ENCODE results near the gene CD247. TPM values are rescaled to one million over a fixed set of nuclear protein-coding genes. Genes with fewer than 3 reads are reported as not detected.

CD247 gene
- total RNA-seq, 1 donor from 2014 or later = 9.8 TPM

DNA sequence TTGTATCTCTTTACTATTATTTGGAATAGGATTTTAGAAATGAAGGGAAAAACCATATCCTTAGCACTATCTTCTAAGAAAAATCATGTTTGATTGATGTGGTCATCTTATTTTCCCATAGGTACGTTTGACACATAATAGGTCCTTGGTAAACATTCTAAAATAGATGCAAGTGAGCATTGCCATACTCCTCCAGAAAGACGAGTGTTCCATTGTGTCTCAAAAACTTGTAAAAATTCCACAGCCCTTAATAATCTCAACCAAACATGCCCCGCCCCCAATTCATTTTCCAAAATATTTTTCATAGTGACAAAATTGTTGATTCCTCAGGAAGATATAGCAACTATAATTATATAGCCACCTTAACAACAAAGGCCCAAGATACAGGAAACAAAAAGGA, 113.4 kb downstream of the CD247 start:
- no peaks in the 10 kb centered on the region for H3K4me1 ChIP-seq
- TF ChIP-seq, protein P1, sequence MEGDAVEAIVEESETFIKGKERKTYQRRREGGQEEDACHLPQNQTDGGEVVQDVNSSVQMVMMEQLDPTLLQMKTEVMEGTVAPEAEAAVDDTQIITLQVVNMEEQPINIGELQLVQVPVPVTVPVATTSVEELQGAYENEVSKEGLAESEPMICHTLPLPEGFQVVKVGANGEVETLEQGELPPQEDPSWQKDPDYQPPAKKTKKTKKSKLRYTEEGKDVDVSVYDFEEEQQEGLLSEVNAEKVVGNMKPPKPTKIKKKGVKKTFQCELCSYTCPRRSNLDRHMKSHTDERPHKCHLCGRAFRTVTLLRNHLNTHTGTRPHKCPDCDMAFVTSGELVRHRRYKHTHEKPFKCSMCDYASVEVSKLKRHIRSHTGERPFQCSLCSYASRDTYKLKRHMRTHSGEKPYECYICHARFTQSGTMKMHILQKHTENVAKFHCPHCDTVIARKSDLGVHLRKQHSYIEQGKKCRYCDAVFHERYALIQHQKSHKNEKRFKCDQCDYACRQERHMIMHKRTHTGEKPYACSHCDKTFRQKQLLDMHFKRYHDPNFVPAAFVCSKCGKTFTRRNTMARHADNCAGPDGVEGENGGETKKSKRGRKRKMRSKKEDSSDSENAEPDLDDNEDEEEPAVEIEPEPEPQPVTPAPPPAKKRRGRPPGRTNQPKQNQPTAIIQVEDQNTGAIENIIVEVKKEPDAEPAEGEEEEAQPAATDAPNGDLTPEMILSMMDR (IDR thresholded peaks at IDR 0.05) = no peak
- TF ChIP-seq POLR2A (IDR thresholded peaks at IDR 0.05) (no peak), POLR2AphosphoS5 (IDR thresholded peaks at IDR 0.05; ENCODE audit: insufficient read depth in 1 of 2, low read depth in 1 of 2) (no peak)
- H3K27ac ChIP-seq = no peak overlapping the region
- no peaks in the 10 kb centered on the region for H3K9me3 ChIP-seq
- DNase-seq (ENCODE audit: extremely low spot score in 2 of 2) = no peak
- H3K4me3 ChIP-seq = no peak overlapping the region
- H3K27me3 ChIP-seq = no peaks in the 10 kb centered on the region
- H3K36me3 ChIP-seq = peaks cover 0 to 10% of the 10 kb centered on the region in 2 donors
- intact Hi-C loops (cut with DNase I) = no loop called here

DNA sequence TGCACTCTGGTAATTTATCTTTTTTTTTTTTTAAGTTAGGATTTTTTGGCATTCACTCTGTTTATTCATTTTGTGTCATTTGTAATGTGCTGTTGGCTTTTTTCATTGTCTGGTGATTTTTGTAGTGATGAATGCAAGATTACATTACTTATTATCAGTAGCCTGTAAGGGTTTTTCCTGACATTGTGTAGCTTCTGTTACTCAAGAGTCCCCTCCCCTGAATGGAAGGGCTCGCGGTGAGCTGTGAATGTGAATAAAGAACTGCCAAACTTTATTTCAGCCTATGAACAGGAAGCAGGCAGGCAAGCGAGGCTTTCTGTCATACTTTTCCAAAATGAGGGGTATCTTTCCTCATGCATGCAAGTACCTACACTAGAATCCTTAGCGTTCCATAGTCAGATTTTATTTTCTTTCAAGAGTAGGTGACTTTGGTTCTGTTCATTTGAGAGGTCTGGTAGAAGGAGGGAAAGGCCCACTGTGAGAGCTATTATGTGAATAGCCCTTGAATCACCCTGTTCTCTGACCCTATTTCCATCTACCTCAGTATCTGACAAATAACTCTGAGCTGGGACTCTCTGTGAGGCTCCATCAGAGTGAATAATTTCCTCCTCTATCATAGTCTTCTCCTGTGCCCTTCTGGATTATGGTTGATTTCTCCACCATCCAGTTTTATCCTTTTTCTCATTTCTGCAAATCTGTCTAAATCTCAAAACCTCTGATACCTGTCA, 114.0 kb downstream of the CD247 start:
- TF ChIP-seq, protein P1 (IDR thresholded peaks at IDR 0.05) = no peak
- TF ChIP-seq POLR2AphosphoS5 (IDR thresholded peaks at IDR 0.05; ENCODE audit: insufficient read depth in 1 of 2, low read depth in 1 of 2) = no peak
- no peak for TF ChIP-seq POLR2A (IDR thresholded peaks at IDR 0.05)
- H3K4me3 ChIP-seq = no peak overlapping the region
- intact Hi-C loops (cut with DNase I) = no loop called here
- H3K9me3 ChIP-seq = no peaks in the 10 kb centered on the region
- no peaks in the 10 kb centered on the region for H3K27me3 ChIP-seq
- no peaks in the 10 kb centered on the region for H3K4me1 ChIP-seq
- DNase-seq (ENCODE audit: extremely low spot score in 2 of 2) = no peak
- H3K36me3 ChIP-seq = peaks cover 0 to 16% of the 10 kb centered on the region in 2 donors
- no peak overlapping the region for H3K27ac ChIP-seq

DNA sequence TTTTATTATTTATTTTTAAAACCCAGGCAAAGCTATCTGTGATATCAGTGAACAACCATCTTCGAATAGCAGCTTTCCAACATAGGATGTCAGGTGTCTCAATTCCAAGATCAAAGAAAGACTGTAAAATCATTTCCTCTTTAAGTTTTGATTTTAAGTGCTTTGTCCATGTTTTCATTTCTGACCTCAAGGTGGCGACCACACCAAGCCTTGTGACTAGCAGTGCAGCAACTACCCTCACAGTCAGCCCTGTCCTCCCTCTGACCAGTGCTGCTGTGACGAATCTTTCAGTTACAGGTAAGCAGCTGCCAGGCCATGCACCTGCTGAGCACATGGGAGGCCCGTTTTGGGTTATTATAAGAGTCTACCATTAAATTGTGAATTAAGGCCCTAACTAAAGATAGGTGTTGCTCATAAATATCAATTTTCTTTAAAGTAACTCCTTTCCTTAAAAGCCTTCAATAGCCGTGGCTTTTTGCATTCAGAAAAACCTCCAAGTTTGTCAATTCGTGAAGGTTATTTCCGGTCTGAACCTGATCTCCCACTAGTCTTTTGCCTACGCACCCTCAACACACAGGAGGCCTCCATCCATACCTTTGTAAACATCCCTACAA, 117.0 kb downstream of the CD247 start:
- Histone ChIP-seq H3K27me3 (no peaks in the 10 kb centered on the region), H3K4me3 (no peak overlapping the region), H3K9me3 (no peaks in the 10 kb centered on the region), H3K36me3 (peaks cover 0 to 40% of the 10 kb centered on the region in 2 donors), H3K27ac (no peak overlapping the region), H3K4me1 (no peaks in the 10 kb centered on the region)
- intact Hi-C loops (cut with DNase I) = no loop called here
- no peak for DNase-seq (ENCODE audit: extremely low spot score in 2 of 2)
- TF ChIP-seq POLR2AphosphoS5 (IDR thresholded peaks at IDR 0.05; ENCODE audit: insufficient read depth in 1 of 2, low read depth in 1 of 2) (no peak), POLR2A (IDR thresholded peaks at IDR 0.05) (no peak)
- TF ChIP-seq, protein P1 (IDR thresholded peaks at IDR 0.05) = peak; percentile 26 to 41 (median 29)

DNA sequence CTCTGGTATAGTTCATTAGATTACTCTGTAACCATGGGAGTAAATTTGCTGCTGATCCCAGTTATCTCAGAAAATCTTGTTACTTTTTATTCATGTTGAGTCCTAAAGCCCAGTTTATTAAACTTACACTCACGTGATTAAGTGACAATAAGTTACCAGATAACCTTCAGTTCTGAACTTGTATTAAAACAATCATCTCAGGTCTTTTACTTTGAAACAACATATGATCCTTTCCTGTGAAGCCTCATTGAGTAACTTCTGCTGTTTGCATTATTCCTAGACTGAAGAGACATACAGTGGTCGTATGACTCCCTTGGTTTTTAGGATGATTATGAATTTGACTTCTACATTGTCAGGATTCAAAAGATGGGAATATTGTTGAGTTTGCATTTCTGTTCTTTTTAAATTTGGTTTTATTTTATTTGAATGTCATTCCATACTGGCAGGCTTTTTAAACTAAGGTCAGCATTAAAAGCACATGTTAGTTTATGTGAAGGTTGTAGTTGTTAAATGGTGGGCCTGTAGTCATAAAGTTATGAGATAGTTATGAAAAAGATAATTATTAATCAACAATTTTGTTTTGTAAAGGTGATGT, 117.9 kb downstream of the CD247 start:
- intact Hi-C loops (cut with DNase I) = no loop called here
- TF ChIP-seq, protein P1 (IDR thresholded peaks at IDR 0.05) = no peak
- TF ChIP-seq POLR2AphosphoS5 (IDR thresholded peaks at IDR 0.05; ENCODE audit: insufficient read depth in 1 of 2, low read depth in 1 of 2) = no peak
- no peak for TF ChIP-seq POLR2A (IDR thresholded peaks at IDR 0.05)
- DNase-seq (ENCODE audit: extremely low spot score in 2 of 2) = no peak
- Histone ChIP-seq H3K4me3 (no peak overlapping the region), H3K4me1 (no peaks in the 10 kb centered on the region), H3K9me3 (no peaks in the 10 kb centered on the region), H3K27ac (no peak overlapping the region), H3K27me3 (no peaks in the 10 kb centered on the region), H3K36me3 (peaks cover 0 to 40% of the 10 kb centered on the region in 2 donors)

Data from vagina (tissue), 2 donors.